PFSK-1 (cell line): ENCODE data around the gene TNFRSF19.

ENCODE experiments used
- FOXP2 ChIP-seq: optimal IDR thresholded peaks from 2 replicates; pipeline ENCODE3; 2011; ENCODE audit warnings: borderline replicate concordance, control low read depth, inconsistent platforms; ENCODE audit not compliant: insufficient read depth; ENCODE audit errors: extremely low read length, extremely low read depth
- POLR2AphosphoS5 ChIP-seq: IDR thresholded peaks from 2 replicates; pipeline ENCODE4 v1.6.1; 2012; ENCODE audit warnings: low read depth, mild to moderate bottlenecking, control low read depth, low read length, moderate library complexity
- REST ChIP-seq, 2 experiments: IDR thresholded peaks; 2 replicates each; pipeline versions ENCODE4 v1.6.1 to v1.8.0; 2011 to 2012; ENCODE audit warnings: low read depth in 2 of 2, low read length in 2 of 2, control low read depth in 1 of 2, inconsistent platforms in 1 of 2, mild to moderate bottlenecking in 1 of 2, moderate library complexity in 1 of 2; ENCODE audit not compliant: insufficient read depth in 1 of 2
- SIN3A ChIP-seq: IDR thresholded peaks from 2 replicates; pipeline ENCODE4 v1.6.1; 2012; ENCODE audit warnings: mild to moderate bottlenecking, low read length, moderate library complexity, borderline replicate concordance; ENCODE audit not compliant: insufficient read depth
- TAF1 ChIP-seq: IDR thresholded peaks from 2 replicates; pipeline ENCODE4 v1.6.1; 2012; ENCODE audit warnings: low read length, control low read depth, borderline replicate concordance; ENCODE audit not compliant: insufficient read depth

Gene TNFRSF19

GRCh38 chr13:23666582-23666981 is 96.4 kb downstream of the TNFRSF19 start:
- TF ChIP-seq TAF1 (no peak), FOXP2 (no peak), POLR2AphosphoS5 (no peak), REST (IDR thresholded peaks at IDR 0.05; ENCODE audit: insufficient read depth in 1 of 2, low read depth in 2 of 2, low read length in 2 of 2) (no peak)

GRCh38 chr13:23667750-23668149 is 97.5 kb downstream of the TNFRSF19 start:
- TF ChIP-seq POLR2AphosphoS5, result no peak
- TF ChIP-seq SIN3A, result no peak
- TF ChIP-seq REST (IDR thresholded peaks at IDR 0.05; ENCODE audit: insufficient read depth in 1 of 2, low read depth in 2 of 2, low read length in 2 of 2), result no peak
- TF ChIP-seq FOXP2, result no peak
- TF ChIP-seq TAF1, result no peak

GRCh38 chr13:23668562-23668961 is 98.3 kb downstream of the TNFRSF19 start:
- TF ChIP-seq TAF1 (no peak), REST (IDR thresholded peaks at IDR 0.05; ENCODE audit: insufficient read depth in 1 of 2, low read depth in 2 of 2, low read length in 2 of 2) (no peak), SIN3A (no peak), FOXP2 (no peak), POLR2AphosphoS5 (no peak)

GRCh38 chr13:23670793-23671192 is 100.6 kb downstream of the TNFRSF19 start:
- no peak for TF ChIP-seq SIN3A
- TF ChIP-seq TAF1, result no peak
- TF ChIP-seq POLR2AphosphoS5, result no peak
- TF ChIP-seq FOXP2, result no peak
- TF ChIP-seq REST (IDR thresholded peaks at IDR 0.05; ENCODE audit: insufficient read depth in 1 of 2, low read depth in 2 of 2, low read length in 2 of 2), result no peak

GRCh38 chr13:23671377-23671776 is 101.2 kb downstream of the TNFRSF19 start:
- TF ChIP-seq FOXP2 (no peak), POLR2AphosphoS5 (no peak), TAF1 (no peak), SIN3A (no peak), REST (IDR thresholded peaks at IDR 0.05; ENCODE audit: insufficient read depth in 1 of 2, low read depth in 2 of 2, low read length in 2 of 2) (no peak)
